IPS DF 19.7 (cell line): Measurements from ENCODE around the gene AKAP12.

ENCODE experiments used
- DNase-seq: peaks from one replicate; pipeline ENCODE4 v3.0.0-alpha.2; 2013; ENCODE audit warnings: low read depth, low spot score

AKAP12 gene

GRCh38 chr6:151239603-151240035 is at the start of gene AKAP12:
Gene AKAP12, plus strand, starts transcription at chr6:151239967. Its CDS starts 596 bp downstream, at chr6:151240563.
- DNase-seq: no peak

- no peak for DNase-seq
Observed at GRCh38 chr6:151191527-151191926, 48.2 kb upstream of the AKAP12 start.

GRCh38 chr6:151196555-151196954 is 43.2 kb upstream of the AKAP12 start:
- DNase-seq: no peak

- no peak for DNase-seq
Observed at GRCh38 chr6:151197556-151197955, 42.2 kb upstream of the AKAP12 start.

- DNase-seq: no peak
Observed at GRCh38 chr6:151199991-151200390, 39.8 kb upstream of the AKAP12 start.

GRCh38 chr6:151205721-151206600 is 33.8 kb upstream of the AKAP12 start:
- DNase-seq: no peak

GRCh38 chr6:151207674-151208073 is 32.1 kb upstream of the AKAP12 start:
- no peak for DNase-seq

- DNase-seq: no peak
Observed at GRCh38 chr6:151209071-151209831, 30.5 kb upstream of the AKAP12 start.

- no peak for DNase-seq
Observed at GRCh38 chr6:151211075-151211474, 28.7 kb upstream of the AKAP12 start.

- no peak for DNase-seq
Observed at GRCh38 chr6:151213352-151213751, 26.4 kb upstream of the AKAP12 start.

- no peak for DNase-seq
Observed at GRCh38 chr6:151215999-151216398, 23.8 kb upstream of the AKAP12 start.

- DNase-seq: no peak
Observed at GRCh38 chr6:151216804-151217203, 23.0 kb upstream of the AKAP12 start.

GRCh38 chr6:151219192-151219591 is 20.6 kb upstream of the AKAP12 start:
- no peak for DNase-seq

- DNase-seq: no peak
Observed at GRCh38 chr6:151224076-151224475, 15.7 kb upstream of the AKAP12 start.

GRCh38 chr6:151225919-151226318 is 13.8 kb upstream of the AKAP12 start:
- DNase-seq: no peak

- DNase-seq: no peak
Observed at GRCh38 chr6:151228788-151229400, 10.9 kb upstream of the AKAP12 start.

- DNase-seq: no peak
Observed at GRCh38 chr6:151229401-151230276, 10.1 kb upstream of the AKAP12 start.

- no peak for DNase-seq
Observed at GRCh38 chr6:151230277-151230577, 9.5 kb upstream of the AKAP12 start.

- no peak for DNase-seq
Observed at GRCh38 chr6:151232899-151233298, 6.9 kb upstream of the AKAP12 start.

GRCh38 chr6:151233731-151234130 is 6.0 kb upstream of the AKAP12 start:
- no peak for DNase-seq

GRCh38 chr6:151236668-151237401 is 2.9 kb upstream of the AKAP12 start:
- no peak for DNase-seq
